GM12801 (cell line): Measurements from ENCODE around the gene IFT172.

Experiments
- CTCF ChIP-seq: IDR thresholded peaks from one replicate; pipeline ENCODE4 v1.5.1; 2011; ENCODE audit warnings: control low read depth; ENCODE audit not compliant: insufficient read length; ENCODE audit errors: extremely low read depth

Gene IFT172

GRCh38 chr2:27498975-27499374 lies 9.4 kb upstream of the IFT172 start:
- TF ChIP-seq CTCF: no peak

DNA sequence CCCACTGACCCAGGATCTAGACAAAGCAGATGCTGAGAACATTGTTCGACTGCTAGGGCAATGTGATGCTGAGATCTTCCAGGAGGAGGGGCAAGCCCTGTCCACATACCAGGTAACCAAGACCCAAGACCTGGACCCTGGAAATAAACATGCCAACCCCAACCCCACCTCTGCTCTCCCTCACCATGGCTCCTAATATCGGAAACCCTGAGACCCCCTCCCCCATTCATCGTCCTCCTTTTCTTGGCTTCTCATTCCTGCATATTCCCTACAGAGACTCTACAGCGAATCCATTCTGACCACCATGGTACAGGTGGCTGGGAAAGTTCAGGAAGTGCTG lies 7.7 kb upstream of the IFT172 start:
- no peak for TF ChIP-seq CTCF

DNA sequence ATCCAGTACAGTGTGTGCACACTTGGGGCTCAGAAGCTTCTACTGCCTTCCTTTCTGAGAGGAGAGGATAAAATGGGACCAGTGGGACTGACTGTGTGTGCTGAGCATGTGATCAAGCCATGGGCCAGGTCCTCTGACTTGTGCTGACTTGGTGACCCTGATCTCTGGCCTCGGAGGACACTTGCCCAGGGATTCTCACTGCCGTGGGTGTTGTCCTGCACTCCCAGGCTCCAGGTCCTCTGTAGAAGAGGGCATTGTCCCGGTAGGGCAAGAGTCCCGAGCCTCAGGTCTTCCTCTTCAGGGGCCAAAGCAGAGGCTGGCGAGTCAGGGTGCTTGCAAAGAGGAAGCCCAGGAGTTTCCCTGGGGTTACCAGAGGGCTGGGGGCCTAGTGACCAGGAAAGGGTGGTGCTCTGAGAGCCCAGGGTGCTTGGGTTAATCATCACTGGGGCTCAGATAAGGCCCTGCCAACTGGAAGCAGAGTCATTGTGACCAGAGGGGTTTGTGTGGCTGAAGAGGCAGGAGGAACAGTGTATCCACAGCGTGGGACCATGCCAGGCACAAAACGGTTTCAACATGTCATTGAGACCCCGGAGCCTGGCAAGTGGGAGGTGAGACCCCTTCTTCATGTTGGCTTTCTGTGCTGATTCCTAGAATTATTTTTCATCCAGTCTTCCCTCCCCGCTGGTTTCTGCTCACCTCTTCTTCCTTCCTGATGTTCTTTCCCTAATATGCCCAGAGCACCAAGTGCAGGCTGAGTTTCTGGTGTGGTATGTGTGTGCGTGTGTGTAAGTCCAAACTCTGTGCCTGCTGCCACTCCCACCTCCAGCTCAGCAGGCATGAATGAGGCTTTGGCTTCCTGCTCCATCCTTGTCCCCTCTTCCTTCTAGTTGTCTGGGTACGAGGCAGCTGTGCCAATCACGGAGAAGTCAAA lies 7.1 kb upstream of the IFT172 start, which contains the start of gene GCKR:
Gene GCKR, plus strand, starts transcription at position 483 of the 931 bp plus-strand sequence. Its CDS starts 66 bp downstream, at position 549.
- TF ChIP-seq CTCF: no peak

DNA sequence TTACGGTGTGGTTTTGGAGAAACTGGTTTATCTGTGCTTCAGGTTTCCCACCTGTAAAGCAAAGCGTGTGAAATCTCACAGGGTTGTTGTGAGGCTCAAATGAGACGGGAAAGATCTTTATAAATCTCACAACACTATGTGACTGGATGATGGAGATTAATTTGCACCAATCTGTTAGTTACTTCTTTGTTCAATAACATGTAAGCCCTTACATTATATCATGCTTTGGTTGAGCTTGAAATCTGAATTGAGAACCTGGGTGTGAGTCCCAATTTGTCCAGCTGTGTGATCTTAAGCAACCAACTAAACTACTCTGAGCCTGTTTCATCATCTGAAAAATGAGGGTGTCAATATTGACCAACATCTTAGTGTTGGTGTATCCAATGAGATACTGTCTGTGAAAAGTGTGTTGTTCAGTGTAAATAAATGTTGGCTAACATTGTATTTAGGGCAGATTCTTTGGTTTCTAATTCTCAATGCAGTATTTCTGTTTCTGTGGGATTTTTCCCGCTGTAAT lies 6.4 kb upstream of the IFT172 start:
- no peak for TF ChIP-seq CTCF

DNA sequence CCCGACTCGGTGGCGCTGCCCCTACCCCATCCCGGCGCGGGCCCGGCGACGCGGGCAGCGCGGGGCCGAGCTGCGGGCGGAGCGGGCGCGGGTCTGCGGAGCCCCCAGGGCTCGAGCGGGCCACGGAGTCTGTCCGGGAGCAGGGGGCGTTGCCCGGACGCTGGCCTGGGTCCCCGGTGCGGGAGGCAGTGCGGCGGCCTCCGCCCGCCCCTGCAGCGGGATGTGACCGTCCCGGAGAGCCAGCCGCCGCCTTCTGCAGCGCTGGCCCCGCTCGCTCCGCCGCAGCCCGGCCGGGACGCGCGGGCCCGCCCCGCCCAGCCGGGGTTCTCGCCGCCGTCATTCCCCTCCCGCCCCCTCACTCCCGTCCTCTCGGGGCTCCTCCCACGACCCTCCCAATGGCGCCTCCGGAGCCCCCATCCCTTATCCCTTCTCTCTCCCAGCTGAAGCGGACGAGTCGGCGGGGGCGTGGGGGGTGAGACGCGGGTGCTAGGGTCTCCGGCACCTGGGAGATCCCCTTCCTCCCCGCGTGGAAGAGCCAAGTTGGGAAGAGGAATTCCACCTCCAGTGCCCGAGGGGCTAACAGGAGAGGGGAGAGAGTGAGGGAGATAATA lies 5.5 kb upstream of the IFT172 start, which contains the start of gene FNDC4:
Gene FNDC4, minus strand, starts transcription at position 257 of the 611 bp plus-strand sequence. CDS start 521 bp downstream, outside the sequence.
- no peak for TF ChIP-seq CTCF

DNA sequence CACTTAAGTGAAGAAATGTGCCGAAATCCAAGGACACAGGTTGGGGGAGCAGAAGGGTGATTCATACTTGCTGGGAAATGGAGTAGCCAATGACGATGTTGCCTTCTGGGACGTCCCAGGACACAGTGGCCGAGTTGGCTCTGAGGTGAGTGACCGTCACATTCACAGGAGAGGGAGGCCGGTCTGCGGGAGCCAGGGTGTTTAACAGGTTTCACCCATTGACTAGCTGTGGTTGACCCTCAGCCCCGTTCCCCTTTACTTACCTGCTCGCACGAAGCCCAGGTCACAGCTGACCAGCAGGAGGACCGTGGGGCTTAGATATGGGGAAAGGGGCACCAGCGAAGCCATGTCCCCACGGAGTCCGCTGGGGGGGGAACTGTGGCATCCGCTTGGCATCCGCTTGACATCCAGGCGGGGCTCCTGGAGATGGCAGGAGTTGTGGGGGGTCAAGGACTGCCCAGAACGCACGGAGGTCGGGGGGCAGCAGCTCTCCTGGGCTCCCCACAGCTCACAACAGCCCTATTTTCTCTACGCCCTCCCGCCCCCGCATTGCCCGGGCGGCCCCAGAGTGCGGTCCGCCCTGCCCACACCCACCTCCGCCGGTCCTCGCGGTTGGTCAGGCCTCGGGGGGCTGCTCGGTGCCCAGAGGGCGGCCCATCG lies 4.9 kb upstream of the IFT172 start:
- TF ChIP-seq CTCF: no peak

GRCh38 chr2:27493948-27494283 lies 4.4 kb upstream of the IFT172 start:
- TF ChIP-seq CTCF: no peak
